NCI-H1048 (cell line): ENCODE measurements around the gene DEPDC5.
A peak's percentile ranks its signal among the peaks of the same experiment; 100 is the strongest.
"Not testable (repeated sequence)": the region's sequence is repeated elsewhere in the genome, so short reads cannot be mapped to it uniquely, and the experiment has no call there.

Experiments
- DNase-seq: peaks from one replicate; lab custom pipeline; 2025; lab: John Stamatoyannopoulos, UW

Gene DEPDC5

GRCh38 chr22:31753634-31754501 lies at the start of gene DEPDC5:
DEPDC5 (plus strand) TSS chr22:31754019; CDS start chr22:31754922, 903 bp downstream.
- peak; percentile 91 for DNase-seq

GRCh38 chr22:31707519-31707918 lies 46.3 kb upstream of the DEPDC5 start:
- DNase-seq = no peak

- DNase-seq = not testable (repeated sequence)
These were observed 42.6 kb upstream of the DEPDC5 start for GRCh38 chr22:31711226-31711625.

- no peak for DNase-seq
These were observed 38.6 kb upstream of the DEPDC5 start for GRCh38 chr22:31715147-31715778.

- DNase-seq = no peak
These were observed 33.9 kb upstream of the DEPDC5 start for GRCh38 chr22:31719850-31720471.

- DNase-seq = no peak
These were observed 30.1 kb upstream of the DEPDC5 start for GRCh38 chr22:31723723-31724122.

- no peak for DNase-seq
These were observed 27.1 kb upstream of the DEPDC5 start for GRCh38 chr22:31726692-31727091.

GRCh38 chr22:31728857-31729256 lies 25.0 kb upstream of the DEPDC5 start:
- DNase-seq = no peak

- no peak for DNase-seq
These were observed 23.5 kb upstream of the DEPDC5 start for GRCh38 chr22:31730344-31730711.

- no peak for DNase-seq
These were observed 21.6 kb upstream of the DEPDC5 start for GRCh38 chr22:31732089-31732829.

GRCh38 chr22:31733580-31734079 lies 20.2 kb upstream of the DEPDC5 start:
- no peak for DNase-seq

- DNase-seq = no peak
These were observed 19.3 kb upstream of the DEPDC5 start for GRCh38 chr22:31734512-31734911.

- no peak for DNase-seq
These were observed 17.4 kb upstream of the DEPDC5 start for GRCh38 chr22:31736458-31736857.

GRCh38 chr22:31737932-31738331 lies 15.9 kb upstream of the DEPDC5 start:
- no peak for DNase-seq

GRCh38 chr22:31738566-31738965 lies 15.3 kb upstream of the DEPDC5 start:
- DNase-seq = no peak

GRCh38 chr22:31739795-31740201 lies 14.0 kb upstream of the DEPDC5 start:
- DNase-seq = no peak

- not testable (repeated sequence) for DNase-seq
These were observed 13.5 kb upstream of the DEPDC5 start for GRCh38 chr22:31740314-31740713.

GRCh38 chr22:31742115-31742514 lies 11.7 kb upstream of the DEPDC5 start:
- no peak for DNase-seq

- DNase-seq = no peak
These were observed 11.1 kb upstream of the DEPDC5 start for GRCh38 chr22:31742682-31743081.

- no peak for DNase-seq
These were observed 9.9 kb upstream of the DEPDC5 start for GRCh38 chr22:31743871-31744270.

GRCh38 chr22:31747441-31747840 lies 6.4 kb upstream of the DEPDC5 start:
- DNase-seq = no peak

GRCh38 chr22:31748490-31748889 lies 5.3 kb upstream of the DEPDC5 start:
- DNase-seq = no peak
